Measurements from ENCODE around the gene SLC41A3.
A peak's percentile ranks its signal among the peaks of the same experiment; 100 is the strongest.

SLC41A3 gene

DNA sequence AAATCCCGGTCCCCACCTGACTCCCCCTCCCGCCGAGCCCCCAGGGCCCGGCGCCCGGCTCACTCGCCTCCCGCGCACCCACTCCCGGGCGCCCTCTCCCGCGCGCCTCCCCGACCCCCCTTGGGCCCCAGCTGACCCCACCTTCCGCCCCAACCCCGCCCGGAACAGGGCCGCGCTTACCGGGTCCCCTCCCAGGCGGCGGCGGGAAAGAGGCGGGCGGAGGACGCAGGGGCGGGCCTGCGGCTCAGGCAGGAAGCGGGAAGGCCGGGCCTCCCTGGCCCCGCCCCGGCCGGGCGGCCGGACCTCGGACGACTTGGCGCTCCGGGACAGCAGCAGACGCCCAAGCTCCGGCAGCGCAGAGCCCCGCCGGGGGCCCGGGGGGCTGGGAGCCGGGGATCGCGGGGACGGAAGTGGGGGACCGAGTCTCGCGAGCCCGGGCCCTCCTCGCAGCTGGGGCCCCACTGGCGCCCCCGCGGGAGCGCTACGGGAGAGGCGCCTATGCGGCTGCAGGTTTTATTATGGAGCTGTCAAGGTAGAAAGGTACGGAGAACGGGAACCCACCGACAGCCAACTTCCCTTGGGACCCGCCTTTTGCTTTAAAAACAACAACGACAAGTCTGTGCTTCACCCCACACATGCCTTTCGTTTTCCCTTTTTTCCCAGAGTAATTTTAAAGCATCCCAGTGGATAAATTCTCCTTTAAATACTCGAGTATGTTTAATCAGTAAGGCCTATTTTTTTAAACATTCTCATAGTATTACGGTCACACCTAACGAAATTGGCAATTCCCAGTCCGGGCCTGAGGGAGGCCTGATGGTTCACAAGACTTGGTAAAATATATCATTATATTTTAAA lies at the start of gene SLC41A3:
TSS of gene SLC41A3 (minus strand) at position 212 of the 855 bp plus-strand sequence. CDS start 15,905 bp downstream, outside the sequence.
- peak; percentile 56 for DNase-seq (ENCODE audit: low read depth)

DNA sequence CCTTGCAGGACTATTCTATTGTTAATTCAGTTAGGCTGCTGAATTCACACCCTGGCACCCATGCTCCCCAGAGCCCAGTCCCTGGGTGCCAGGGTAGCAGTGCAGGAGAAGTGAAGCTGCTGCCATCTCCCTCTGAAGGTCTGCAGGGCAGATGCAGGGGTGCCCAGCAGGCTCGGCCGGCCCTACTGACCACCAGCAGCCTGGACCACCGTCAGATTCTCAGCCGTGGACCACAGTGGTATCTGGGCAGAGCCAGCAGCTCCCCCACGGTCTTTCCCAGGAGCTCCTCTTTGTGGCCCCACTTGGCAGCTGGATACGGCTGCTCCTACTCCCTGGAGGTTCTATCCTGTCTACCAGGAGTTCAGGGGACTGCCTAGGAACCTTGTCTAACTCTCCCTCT lies 49.7 kb upstream of the SLC41A3 start:
- no peak for DNase-seq (ENCODE audit: low read depth)

DNA sequence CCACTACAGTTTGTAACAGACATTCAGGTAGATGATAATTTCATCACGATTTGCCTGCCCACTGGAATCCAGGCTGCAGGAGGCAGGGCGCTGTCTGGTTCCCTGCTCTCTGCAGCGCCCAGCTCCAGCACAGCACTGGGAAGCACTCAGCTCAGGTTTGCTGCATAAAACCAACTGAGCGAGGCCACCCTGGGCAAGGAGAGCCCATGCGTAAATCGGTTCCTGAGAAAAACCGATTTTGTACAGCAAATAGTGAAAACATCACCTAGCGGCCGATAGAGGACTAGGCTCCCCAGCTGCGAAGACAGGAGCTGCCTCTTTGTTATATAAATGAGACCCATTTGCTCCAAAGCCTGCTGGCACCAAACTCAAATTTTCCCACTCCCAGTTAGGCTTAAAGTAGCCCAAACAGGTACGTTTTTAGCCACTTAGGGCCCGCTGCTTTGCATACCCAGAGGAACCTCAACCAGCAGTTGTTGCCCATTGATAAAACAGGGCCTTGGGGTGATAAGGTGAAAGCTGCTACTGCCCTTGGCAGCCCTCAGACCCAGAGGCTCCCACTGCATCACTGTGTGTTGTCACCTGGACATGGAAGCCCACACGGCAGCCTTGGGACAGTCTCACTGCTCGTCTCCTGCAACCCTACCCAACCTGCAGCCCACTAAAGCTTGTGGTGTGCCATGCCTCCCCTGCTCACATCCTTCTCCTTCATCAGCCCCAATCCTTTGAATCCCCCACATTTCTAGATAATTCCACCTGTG lies 49.0 kb upstream of the SLC41A3 start:
- DNase-seq (ENCODE audit: low read depth): no peak

DNA sequence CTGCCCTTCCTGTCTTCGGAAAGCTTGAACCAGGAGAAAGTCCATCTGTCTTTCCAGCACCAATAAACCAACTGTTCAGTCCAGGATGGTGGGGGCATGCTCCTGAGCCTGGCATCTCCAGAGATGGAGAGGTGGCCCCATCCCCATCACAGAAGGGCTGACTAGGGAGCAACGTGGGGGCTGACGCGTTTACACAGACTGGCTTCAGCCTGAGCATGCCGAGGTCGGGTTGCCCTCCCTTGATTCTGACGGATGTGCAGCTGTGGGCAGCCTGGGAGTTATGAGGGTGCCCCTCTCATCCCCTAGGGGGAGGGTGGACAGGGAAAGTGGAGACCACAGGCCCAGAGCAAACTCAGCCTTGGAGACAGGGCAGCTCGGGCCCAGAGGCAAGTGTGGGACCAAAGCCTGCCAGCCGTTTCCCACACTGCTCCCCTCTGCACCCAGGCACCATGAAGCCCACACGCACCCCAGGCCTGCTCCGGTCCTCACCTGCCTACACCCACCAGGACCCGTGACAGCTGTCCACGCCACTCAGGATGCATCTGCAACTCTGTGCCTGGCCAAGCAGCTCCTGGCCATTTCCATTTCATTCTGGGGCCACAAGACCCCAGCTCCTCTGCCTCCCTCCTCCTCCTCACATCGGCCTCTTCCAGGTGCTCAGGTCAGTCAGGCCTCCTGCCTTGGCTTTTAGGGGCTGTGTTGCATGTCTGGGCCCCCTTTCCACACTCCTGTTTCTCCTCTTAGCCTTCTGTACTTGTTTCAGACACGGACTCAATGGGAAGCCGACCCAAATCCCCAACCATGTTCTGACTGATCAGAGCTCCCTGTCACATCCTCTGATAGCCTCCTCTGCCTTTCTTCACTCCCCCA lies 48.2 kb upstream of the SLC41A3 start:
- no peak for DNase-seq (ENCODE audit: low read depth)

DNA sequence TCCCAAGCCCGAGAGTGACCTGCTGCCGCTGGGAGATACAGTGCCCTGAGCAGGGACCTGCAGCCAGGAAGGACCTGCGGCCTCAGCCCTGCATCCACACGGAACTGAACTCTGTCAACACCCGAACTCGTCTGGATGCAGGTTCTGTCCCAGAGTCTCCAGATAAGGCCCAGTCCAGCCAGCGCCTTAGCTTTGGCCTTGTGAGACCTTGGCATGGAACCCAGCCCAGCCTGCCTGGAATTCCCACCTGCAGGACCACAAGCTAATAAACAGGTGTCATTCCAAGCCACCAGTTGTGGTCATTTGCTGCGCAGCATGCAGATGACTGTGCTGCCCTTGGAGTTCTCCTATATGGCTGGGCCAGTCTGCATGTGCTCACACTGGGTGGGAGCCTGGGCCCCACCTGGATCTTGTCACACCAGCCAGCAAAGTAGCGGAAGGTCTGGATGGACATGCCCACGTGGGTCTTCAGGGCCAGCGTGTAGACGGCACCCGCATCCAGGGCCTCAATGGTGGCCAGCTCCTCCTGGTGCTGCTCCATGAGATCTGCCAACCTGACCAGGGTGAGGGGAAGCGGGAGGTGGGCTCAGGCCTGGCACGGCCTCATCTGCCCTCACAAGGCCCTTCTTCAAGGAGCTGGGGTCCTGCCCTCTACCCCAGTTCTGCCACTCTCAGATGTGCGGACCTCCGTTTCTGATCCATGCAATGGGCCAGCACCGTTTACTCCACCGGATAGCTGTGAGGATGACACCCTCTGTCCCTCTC lies 47.2 kb upstream of the SLC41A3 start:
- no peak for DNase-seq (ENCODE audit: low read depth)

DNA sequence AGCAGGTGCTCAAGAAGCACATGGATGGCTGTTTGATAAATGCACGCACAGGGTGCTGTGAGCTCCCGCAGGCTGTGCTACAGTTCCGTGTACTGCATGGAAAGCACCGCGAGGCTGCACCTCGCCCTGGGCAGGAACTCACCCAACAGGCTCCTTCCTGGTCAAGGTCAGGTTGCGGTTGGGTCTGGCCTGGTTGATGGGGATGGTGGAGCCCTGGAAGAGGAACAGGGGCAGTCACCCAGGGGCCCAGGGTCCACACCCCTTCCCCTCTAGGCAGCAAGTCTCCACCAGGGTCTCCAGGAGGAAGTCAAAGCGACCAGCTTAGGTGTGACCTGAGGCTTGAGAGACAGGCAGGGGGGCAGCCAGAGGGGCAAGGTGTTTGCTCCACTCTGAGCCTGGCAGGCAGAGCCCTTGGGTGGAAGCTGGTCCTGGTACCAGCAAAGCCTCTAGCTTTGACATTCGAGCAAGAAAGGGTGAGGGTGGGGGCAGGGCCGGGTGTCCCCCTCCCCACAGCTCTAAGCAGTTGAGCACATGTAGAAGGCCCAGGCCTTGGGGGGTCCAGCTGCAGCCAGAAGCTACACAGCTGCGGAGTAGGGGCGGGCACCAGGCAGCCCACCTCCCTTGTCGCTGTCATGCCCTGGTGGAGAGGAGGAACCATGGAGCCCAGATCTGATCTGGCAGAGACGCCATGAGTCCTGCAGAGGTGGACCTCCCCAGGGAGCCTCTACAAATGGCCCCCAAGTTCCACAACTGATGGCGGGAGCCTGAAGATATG lies 46.3 kb upstream of the SLC41A3 start:
- no peak for DNase-seq (ENCODE audit: low read depth)

DNA sequence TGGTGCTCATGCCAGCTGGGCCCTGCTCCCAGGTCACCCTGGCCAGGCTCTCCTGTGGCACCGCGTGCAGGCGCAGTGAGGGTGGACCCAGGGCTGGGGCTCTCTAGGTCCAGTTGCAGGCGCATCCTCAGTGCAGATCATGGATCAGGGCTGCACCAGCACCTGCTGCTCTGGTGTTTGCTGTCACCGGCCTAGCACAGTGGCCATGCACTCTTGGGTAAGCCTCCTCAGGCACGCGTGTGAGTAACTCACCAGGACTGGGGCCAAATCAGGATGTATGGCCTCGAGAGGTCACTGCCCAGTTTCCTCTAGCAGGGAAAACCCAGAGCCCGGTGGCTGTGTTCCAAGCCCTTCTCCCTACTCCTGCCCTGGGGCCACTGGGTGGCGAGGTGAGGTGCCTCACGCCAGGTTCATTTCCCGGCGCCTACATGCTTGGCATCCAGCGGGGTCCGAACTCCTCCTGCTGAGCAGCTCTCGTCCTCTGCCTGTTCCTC lies 45.5 kb upstream of the SLC41A3 start:
- DNase-seq (ENCODE audit: low read depth): no peak

DNA sequence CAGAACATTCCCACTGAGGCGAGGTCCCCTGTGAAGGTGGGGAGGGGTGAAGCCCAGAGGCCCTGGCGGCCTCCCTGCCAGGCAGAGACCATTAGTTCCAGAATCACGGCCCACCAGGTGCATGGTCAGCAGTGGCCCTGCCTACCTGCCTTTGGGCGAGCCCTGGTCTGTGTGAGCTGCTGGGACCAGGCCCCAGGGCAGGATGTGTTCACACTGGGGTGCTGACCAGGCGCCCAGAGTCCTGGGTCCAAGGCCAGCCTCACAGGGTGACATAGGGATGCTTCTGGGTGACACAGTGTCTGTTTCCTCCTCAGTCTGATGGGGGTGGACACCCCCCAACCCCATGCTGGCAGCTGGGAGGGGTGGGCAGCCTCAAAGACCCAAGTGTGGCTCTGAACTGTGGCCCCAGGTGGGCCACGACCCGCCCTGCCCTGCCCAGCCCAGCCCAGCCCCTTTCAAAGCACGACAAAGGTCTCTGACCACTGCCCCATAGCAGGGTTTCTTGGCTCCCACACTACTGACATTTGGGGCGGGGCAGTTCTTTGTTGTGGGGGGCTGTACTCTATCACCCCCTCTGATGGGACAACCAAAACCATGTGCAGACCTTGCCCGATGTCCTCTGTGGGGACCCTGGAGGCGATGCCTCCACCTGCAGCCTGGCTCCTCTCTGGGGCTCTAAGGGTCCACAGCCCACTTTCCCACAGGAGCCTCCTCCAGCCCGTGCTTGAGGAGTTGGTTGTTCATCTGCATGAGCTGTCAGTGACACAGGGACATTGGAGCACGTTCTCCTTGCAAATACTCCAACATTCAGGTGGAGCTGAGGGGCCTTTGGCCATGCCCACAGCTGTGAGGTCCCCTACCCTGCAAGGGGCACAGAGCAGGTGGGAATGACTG lies 44.8 kb upstream of the SLC41A3 start:
- no peak for DNase-seq (ENCODE audit: low read depth)

DNA sequence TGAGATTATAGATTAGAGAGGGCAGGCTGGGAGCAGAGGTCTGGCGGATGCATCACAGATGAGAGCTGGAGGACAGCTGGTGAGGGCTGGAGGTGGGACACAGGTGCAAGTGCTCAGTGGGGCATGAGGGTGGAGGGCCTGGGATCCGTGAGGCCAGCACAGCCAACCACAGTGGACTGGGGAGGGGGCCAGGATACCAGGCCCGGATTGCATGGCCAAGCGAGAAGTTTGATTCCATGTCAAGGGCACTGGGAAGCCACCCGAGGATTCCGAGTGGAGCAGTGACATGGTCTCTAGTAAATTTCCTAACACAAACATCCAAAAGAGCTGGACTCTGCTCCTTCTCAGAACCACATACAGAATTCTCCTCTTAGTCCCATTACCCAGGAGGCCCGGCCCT lies 44.0 kb upstream of the SLC41A3 start:
- DNase-seq (ENCODE audit: low read depth): no peak

DNA sequence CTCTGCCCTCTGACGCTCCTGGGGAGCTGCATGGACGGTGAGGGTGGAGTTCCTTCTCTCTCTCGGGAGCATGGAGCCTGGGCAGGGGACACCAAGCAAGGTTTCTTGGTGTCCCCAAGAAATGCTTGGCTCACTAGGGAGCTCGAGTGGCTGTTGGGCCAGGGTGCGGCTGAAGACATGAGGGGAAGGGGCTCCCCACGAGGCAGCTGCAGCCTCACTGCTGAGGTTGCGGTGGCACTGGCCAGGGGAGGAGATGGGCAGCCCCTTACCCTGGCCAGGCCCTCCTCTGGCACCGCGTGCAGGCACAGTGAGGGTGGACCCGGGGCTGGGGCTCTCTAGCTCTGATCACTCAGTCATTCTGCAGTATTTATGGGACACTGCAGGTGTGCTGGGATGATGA lies 43.5 kb upstream of the SLC41A3 start:
- no peak for DNase-seq (ENCODE audit: low read depth)

DNA sequence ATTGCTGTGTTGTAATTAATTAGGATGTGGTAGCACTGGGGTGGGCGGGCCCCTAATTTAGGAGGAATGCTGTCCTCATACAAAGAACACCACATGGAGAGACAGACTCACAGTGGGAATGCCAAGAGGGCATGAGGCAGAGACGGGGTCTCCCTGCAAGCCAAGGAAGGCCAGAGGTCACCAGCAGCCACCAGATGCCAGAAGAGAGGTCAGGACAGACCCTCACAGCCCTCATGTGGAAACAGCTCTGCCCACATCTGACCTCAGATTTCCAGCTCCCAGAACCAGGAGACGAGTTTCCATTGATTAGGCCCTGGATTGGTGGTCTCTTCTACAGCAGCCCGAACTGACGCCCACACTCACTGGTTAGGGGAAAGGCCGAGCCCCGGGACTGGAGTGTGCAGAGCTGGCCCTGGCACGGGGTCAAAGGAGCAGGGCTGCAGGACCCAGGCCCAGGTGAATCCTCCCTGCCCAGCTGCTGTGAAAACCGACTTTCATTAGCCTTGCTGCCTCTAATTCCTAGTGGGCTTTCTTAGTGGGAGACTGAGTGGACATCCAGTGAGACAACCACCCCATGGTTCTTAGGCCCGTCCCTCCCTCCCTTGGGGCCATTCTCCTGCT lies 43.0 kb upstream of the SLC41A3 start:
- DNase-seq (ENCODE audit: low read depth): no peak

DNA sequence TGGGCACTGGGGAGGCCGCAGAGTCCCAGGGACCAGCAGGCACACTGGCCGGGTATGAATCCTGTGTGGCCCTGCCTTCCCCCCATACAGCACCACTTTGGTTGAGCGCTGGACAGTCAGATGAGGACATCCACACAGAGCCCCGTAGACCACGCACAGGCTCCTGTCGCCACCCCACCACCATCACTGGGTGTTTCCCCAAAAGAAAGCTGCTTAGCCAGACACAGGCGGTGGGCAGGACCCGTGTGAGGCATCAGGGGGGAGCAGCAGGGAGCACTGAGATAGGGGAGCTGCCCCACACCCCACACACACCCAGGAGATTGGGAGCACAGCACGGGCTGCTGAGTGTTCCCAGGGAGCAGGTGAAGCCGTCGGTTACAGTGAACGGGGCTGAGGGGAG lies 42.4 kb upstream of the SLC41A3 start:
- DNase-seq (ENCODE audit: low read depth): no peak

DNA sequence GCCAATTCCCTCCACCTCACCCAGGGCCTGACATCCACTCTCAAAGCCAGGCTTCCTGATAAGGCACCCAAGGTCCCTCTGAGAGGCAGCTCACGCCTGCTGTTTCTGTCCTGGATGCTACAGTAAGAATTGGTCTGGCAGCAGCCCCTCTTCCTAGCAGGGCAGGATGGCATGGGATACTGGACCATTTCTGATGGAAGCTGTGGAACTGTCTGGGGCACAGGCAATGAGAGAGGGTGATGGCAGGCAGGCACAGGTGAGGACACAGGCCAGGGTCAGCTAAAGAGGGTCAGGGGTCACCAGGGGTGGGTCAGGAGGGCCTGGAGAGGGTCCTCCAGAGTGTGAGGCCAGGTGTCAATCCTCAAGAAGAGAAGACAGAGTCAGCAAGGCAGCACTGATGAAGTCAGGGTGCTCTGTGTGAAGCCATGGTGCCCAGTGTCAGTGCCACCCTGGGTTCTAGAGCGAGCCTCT lies 41.9 kb upstream of the SLC41A3 start:
- DNase-seq (ENCODE audit: low read depth): no peak

DNA sequence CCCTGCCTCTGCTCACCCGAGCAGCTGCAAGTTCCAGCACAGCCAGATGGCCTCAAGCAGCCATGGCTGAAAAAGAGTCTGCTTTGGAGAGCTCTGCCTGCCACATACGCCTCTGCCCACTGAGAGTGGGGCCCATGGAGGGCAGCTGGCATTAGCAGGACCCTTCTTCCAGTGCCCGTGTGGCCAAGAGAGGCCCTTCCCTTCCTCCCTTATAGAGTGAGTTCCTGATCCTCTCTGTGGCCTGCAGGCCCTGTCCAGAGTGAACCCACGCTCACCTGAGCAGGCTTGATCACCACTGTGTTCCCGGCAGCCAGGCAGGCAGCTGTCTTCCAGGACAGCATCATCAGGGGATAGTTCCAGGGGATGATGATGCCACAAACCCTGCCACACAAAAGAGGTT lies 41.4 kb upstream of the SLC41A3 start:
- DNase-seq (ENCODE audit: low read depth): no peak

DNA sequence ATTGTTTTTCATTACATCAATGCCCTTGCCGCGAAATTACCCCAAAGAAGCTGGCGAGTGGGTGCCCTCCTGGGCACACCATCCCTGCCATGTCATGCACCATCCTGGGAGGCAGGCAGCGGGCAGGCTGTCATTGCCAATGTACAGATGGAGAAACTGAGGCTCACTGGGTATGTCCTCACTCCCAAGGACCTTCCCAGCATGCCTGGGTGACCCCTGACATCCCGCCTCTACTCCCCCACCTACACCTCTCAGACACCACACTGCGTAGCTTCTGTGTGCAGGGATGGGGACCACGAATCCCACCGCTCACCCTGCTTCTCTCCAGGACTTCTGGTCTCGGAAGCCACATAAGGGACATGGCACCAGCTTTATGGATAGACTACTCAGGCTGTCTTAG lies 41.0 kb upstream of the SLC41A3 start:
- DNase-seq (ENCODE audit: low read depth): no peak

DNA sequence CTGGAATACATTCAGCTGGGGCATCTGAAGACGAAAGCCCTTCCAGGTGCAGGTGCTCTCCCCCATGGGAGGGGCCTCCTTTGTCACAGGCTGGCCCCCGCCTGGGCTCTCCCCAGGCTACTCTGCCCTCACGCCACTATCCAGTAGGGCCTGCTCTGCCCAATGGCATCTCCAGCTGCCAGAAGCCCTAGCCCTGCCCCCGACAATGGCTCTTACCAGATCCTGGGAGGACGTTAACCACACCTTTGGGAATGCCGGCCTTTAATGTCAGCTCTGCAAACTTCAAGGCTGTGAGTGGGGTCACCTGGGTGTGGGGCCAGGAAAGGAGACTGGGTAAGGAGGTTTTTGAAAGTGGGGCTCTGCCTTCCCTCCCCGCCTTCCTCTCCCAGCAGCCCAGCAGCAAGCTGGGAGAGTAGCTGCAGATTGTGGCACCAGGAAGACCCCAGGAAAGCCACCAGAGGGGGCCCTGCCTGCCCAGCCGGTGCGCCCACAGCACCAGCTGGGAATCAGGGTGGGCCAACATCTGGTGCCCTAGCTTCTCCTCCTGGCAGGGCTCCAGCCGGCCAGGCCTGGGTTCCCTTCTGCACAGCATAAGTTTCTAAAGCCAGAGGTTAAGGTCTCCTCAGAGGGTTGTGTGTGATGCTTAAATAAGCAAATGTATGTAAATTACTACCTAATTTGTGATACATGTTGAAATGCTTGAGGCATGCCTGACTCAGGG lies 40.4 kb upstream of the SLC41A3 start:
- DNase-seq (ENCODE audit: low read depth): no peak

DNA sequence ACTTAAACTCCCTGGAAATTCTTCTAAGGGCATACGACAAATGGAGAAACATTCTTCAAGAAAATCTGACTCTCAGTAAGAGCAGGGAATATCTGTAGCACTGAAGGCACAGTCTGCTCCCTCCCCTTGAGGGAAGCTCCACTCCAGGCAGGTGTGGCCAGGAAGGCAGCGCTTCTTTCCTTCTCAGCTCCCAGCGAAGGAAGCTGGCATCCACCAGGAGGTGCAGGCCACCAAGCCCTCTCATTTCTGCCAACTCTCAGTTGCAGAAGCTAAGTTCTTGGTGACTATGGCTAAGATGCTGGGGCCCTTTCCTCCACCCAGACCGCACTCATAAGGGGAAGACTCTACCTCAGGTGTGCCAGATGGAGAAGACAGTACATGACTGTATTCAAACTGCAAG lies 37.7 kb upstream of the SLC41A3 start:
- no peak for DNase-seq (ENCODE audit: low read depth)

DNA sequence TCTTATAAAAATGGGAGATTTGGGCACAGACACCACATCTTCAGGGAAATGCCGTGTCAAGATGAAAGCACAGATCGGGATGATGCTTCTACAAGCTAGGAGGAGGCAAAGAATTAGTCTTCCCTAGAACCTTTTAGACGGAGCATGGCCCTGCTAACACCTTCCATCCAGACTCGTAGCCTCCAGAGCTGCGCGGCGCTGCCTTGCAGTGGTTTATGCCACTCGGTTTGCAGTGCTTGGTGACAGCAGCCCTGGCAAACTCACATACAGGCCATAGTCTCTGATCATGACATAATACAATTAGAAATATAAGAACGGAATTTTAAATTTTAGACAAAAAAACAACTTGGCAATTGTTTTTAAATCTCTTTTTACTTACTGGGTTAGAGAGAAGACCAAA lies 37.1 kb upstream of the SLC41A3 start:
- no peak for DNase-seq (ENCODE audit: low read depth)

Data from fibroblast of the conjunctiva (primary cell).